Measurements from ENCODE around the gene MLLT6.
A peak's percentile ranks its signal among the peaks of the same experiment; 100 is the strongest.

DNA sequence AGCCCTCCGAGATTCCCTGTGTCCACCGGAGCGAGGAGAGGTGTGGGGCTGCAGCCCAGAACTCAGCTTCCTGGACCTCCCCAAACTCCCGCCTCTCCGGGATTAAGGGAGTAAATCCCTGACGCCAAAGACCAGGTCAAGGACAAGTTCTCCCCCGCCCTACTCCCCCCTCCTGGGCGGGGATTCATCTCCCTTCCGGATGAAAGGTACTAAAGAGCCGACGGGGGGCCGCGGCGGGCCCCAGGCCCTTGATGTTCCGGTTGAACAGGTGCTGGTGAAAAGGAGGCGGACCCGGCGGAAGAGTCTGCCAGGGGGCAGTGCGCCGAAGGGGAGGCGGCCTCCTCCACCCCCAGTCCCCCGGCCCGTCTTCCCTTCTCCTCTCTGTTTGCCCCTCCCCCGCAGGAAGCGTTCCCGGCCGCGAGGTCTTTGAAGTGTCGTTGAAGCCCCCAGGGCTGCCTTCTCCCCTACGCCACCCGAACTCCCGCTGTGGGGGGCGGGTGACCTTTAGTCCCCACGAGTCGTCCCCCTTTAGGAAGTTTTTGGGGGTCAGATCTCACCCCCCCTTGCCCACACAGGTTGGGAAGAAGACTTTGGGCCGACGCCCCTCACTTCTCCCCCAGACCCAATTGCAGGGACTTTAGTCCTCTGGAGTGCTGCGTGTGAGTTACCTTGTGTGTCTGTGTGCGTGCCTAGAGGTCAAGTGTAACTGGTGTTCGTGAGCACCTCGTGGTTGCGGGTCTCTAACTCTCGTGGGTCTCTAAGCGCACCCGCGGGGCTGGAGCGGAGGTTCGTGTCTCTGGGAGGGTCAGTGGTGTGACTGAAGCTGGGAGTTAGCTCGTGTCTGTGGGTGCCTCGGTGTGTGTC, 1.1 kb upstream of the MLLT6 start:
- TF ChIP-seq, protein P1, sequence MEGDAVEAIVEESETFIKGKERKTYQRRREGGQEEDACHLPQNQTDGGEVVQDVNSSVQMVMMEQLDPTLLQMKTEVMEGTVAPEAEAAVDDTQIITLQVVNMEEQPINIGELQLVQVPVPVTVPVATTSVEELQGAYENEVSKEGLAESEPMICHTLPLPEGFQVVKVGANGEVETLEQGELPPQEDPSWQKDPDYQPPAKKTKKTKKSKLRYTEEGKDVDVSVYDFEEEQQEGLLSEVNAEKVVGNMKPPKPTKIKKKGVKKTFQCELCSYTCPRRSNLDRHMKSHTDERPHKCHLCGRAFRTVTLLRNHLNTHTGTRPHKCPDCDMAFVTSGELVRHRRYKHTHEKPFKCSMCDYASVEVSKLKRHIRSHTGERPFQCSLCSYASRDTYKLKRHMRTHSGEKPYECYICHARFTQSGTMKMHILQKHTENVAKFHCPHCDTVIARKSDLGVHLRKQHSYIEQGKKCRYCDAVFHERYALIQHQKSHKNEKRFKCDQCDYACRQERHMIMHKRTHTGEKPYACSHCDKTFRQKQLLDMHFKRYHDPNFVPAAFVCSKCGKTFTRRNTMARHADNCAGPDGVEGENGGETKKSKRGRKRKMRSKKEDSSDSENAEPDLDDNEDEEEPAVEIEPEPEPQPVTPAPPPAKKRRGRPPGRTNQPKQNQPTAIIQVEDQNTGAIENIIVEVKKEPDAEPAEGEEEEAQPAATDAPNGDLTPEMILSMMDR (IDR thresholded peaks at IDR 0.05), result no peak
- peak; percentile 64 for TF ChIP-seq POLR2A (IDR thresholded peaks at IDR 0.05)

Measured in ovary (tissue), 3 donors.